Neutrophil (primary cell): Measurements from ENCODE around the gene HECTD1.

Experiments
- H3K27ac ChIP-seq: fragments of 200-600 bp; sonication (generic); 2 replicates; pipeline ENCODE4 v1.5.1; 2016; ENCODE audit warnings: mild to moderate bottlenecking, moderate library complexity
- H3K27me3 ChIP-seq: fragments of 200-600 bp; sonication (generic); 2 replicates; pipeline ENCODE4 v1.6.0; 2016; ENCODE audit warnings: mild to moderate bottlenecking
- H3K36me3 ChIP-seq: fragments of 200-600 bp; sonication (generic); 2 replicates; pipeline ENCODE4 v1.5.1; 2017
- H3K4me1 ChIP-seq, 2 experiments: fragments of 200-600 bp in 1 of 2; sonication (generic) in 1 of 2; 1 replicate in 1 of 2; 2 replicates in 1 of 2; pipeline versions ENCODE4 v1.5.1 to v1.6.1; 2013 to 2016; ENCODE audit warnings: low read depth in 1 of 2, low read length in 1 of 2, mild to moderate bottlenecking in 1 of 2, moderate library complexity in 1 of 2; ENCODE audit not compliant: control insufficient read depth in 1 of 2, insufficient read depth in 1 of 2
- H3K4me3 ChIP-seq, 2 experiments: fragments of 200-600 bp in 1 of 2; sonication (generic) in 1 of 2; 1 replicate in 1 of 2; 2 replicates in 1 of 2; pipeline ENCODE4 v1.5.1; 2013 to 2016; ENCODE audit warnings: low read depth in 1 of 2, low read length in 1 of 2, mild to moderate bottlenecking in 1 of 2, moderate library complexity in 1 of 2
- H3K9me3 ChIP-seq: fragments of 200-600 bp; sonication (generic); 2 replicates; pipeline ENCODE4 v1.5.1; 2016
- CTCF ChIP-seq: fragments of 200-600 bp; sonication (generic); IDR thresholded peaks from 2 replicates; pipeline ENCODE4 v1.5.1; 2016; ENCODE audit warnings: antibody characterized with exemption

Gene HECTD1

GRCh38 chr14:31133133-31133532 lies 74.5 kb downstream of the HECTD1 start:
- H3K9me3 ChIP-seq: no peaks in the 10 kb centered on the region
- peaks cover 0 to 6% of the 10 kb centered on the region in 2 experiments for H3K4me1 ChIP-seq
- no peak overlapping the region for H3K4me3 ChIP-seq
- H3K27ac ChIP-seq: no peak overlapping the region
- H3K27me3 ChIP-seq: no peaks in the 10 kb centered on the region
- TF ChIP-seq CTCF: no peak
- peaks cover 79% of the 10 kb centered on the region for H3K36me3 ChIP-seq

GRCh38 chr14:31128601-31129526 lies 78.7 kb downstream of the HECTD1 start:
- Histone ChIP-seq H3K36me3 (peaks cover 62% of the 10 kb centered on the region), H3K27ac (peak overlapping the region; percentile 62), H3K27me3 (no peaks in the 10 kb centered on the region), H3K9me3 (no peaks in the 10 kb centered on the region), H3K4me3 (no peak overlapping the region), H3K4me1 (peaks cover 3 to 13% of the 10 kb centered on the region in 2 experiments)
- TF ChIP-seq CTCF: no peak

- Histone ChIP-seq H3K27ac (peak overlapping the region; percentile 62), H3K9me3 (no peaks in the 10 kb centered on the region), H3K27me3 (no peaks in the 10 kb centered on the region), H3K36me3 (peaks cover 55% of the 10 kb centered on the region), H3K4me3 (no peak overlapping the region), H3K4me1 (peaks cover 3 to 13% of the 10 kb centered on the region in 2 experiments)
- no peak for TF ChIP-seq CTCF
These were observed 79.9 kb downstream of the HECTD1 start for GRCh38 chr14:31127690-31128089.

- no peaks in the 10 kb centered on the region for H3K27me3 ChIP-seq
- H3K27ac ChIP-seq: no peak overlapping the region
- H3K9me3 ChIP-seq: no peaks in the 10 kb centered on the region
- no peak overlapping the region for H3K4me3 ChIP-seq
- no peak for TF ChIP-seq CTCF
- H3K4me1 ChIP-seq: peaks cover 3 to 13% of the 10 kb centered on the region in 2 experiments
- peaks cover 55% of the 10 kb centered on the region for H3K36me3 ChIP-seq
These were observed 80.9 kb downstream of the HECTD1 start for GRCh38 chr14:31126680-31127079.

GRCh38 chr14:31125231-31125630 lies 82.4 kb downstream of the HECTD1 start:
- no peaks in the 10 kb centered on the region for H3K9me3 ChIP-seq
- no peak overlapping the region for H3K4me3 ChIP-seq
- TF ChIP-seq CTCF: no peak
- no peak overlapping the region for H3K27ac ChIP-seq
- peaks cover 3 to 13% of the 10 kb centered on the region in 2 experiments for H3K4me1 ChIP-seq
- H3K27me3 ChIP-seq: no peaks in the 10 kb centered on the region
- peaks cover 60% of the 10 kb centered on the region for H3K36me3 ChIP-seq
